HepG2 (cell line): ENCODE results near the gene WWC1. TPM values are rescaled to one million over a fixed set of nuclear protein-coding genes. Genes with fewer than 3 reads are reported as not detected.

Experiments used
- ARID4A ChIP-seq: sonication (generic); formaldehyde crosslinking; IDR thresholded peaks from 2 replicates; pipeline ENCODE4 v1.5.0; 2020; ENCODE audit warnings: mild to moderate bottlenecking, missing genetic modification reagents, borderline replicate concordance
- BCLAF1 ChIP-seq: fragments of 450-650 bp; IDR thresholded peaks from 2 replicates; pipeline ENCODE4 v1.6.1; 2017; ENCODE audit warnings: mild to moderate bottlenecking
- CSRNP2 ChIP-seq: sonication (generic); formaldehyde crosslinking; conservative IDR thresholded peaks from 2 replicates; pipeline ENCODE4 v1.8.0; 2022; ENCODE audit warnings: low read depth, missing genetic modification reagents
- HDAC1 ChIP-seq: sonication (generic); formaldehyde crosslinking; IDR thresholded peaks from 2 replicates; pipeline ENCODE4 v1.5.1; 2020; ENCODE audit warnings: mild to moderate bottlenecking, missing genetic modification reagents
- HNRNPLL ChIP-seq: fragments of 200-400 bp; formaldehyde crosslinking; IDR thresholded peaks from 2 replicates; pipeline ENCODE4 v1.6.1; 2017; ENCODE audit warnings: mild to moderate bottlenecking, low read depth, low read length; ENCODE audit not compliant: poor library complexity, severe bottlenecking
- HOXD1 ChIP-seq: sonication (generic); formaldehyde crosslinking; IDR thresholded peaks from 2 replicates; pipeline ENCODE4 v1.5.0; 2020; ENCODE audit warnings: missing genetic modification reagents
- KMT2A ChIP-seq: sonication (generic); formaldehyde crosslinking; IDR thresholded peaks from 2 replicates; pipeline ENCODE4 v1.4.0; 2020; ENCODE audit warnings: missing genetic modification reagents
- LCORL ChIP-seq, 2 experiments: fragments of 450-650 bp in 1 of 2; sonication (generic) in 1 of 2; formaldehyde crosslinking in 1 of 2; IDR thresholded peaks; 2 replicates each; pipeline versions ENCODE4 v1.5.0 to v1.6.1; 2017 to 2020; ENCODE audit warnings: antibody characterized with exemption in 1 of 2, missing genetic modification reagents in 1 of 2
- PATZ1 ChIP-seq: sonication (generic); formaldehyde crosslinking; IDR thresholded peaks from 2 replicates; pipeline ENCODE4 v1.4.0; 2020; ENCODE audit warnings: missing genetic modification reagents
- SAP130 ChIP-seq: IDR thresholded peaks from 2 replicates; pipeline ENCODE4 v1.6.1; 2016; ENCODE audit warnings: low read depth
- TARDBP ChIP-seq: sonication (generic); formaldehyde crosslinking; IDR thresholded peaks from 2 replicates; pipeline ENCODE4 v1.8.0; 2022; ENCODE audit warnings: mild to moderate bottlenecking, missing genetic modification reagents
- THRA ChIP-seq: sonication (generic); formaldehyde crosslinking; IDR thresholded peaks from 2 replicates; pipeline ENCODE4 v1.4.0; 2020; ENCODE audit warnings: missing genetic modification reagents, borderline replicate concordance
- ZBTB42 ChIP-seq: sonication (generic); formaldehyde crosslinking; IDR thresholded peaks from 2 replicates; pipeline ENCODE4 v1.5.0; 2020; ENCODE audit warnings: mild to moderate bottlenecking, missing genetic modification reagents
- ZNF670 ChIP-seq: sonication (generic); formaldehyde crosslinking; IDR thresholded peaks from 2 replicates; pipeline ENCODE4 v1.8.0; 2022; ENCODE audit warnings: mild to moderate bottlenecking, missing genetic modification reagents, borderline replicate concordance
- ZNF777 ChIP-seq: sonication (generic); formaldehyde crosslinking; IDR thresholded peaks from 2 replicates; pipeline ENCODE4 v1.4.0; 2020; ENCODE audit warnings: missing genetic modification reagents
- polyA plus RNA-seq, 8 experiments: library from polyadenylated mRNA; depleted of rRNA in 3 of 8; stranded (reverse) in 7 of 8; unstranded in 1 of 8; fragments of >200 nt; fragmentation: Illumina TruSeq in 4 of 8; extraction: Trizol in 4 of 8; gene quantifications; 2 replicates each; pipeline versions ENCODE4 v1.2.1 to v1.2.3, GENCODE V29; 2011 to 2016; ENCODE audit warnings: low read depth in 4 of 8, missing spikeins in 1 of 8, mixed read lengths in 1 of 8; ENCODE audit not compliant: insufficient read depth in 1 of 8
- total RNA-seq, 5 experiments: library from RNA; depleted of rRNA; stranded (reverse); fragments of >200 nt; fragmentation: Illumina TruSeq; extraction: Trizol; gene quantifications; 2 replicates each; pipeline ENCODE4 v1.2.3, GENCODE V29; 2016; ENCODE audit warnings: low read depth in 1 of 5

WWC1 gene
- total and polyA plus RNA-seq, 2 of the 13 experiments (the other 11 are each of a cell fraction or from before 2014, with no cell fraction given) = 8.3 to 17.9 TPM

GRCh38 chr5:168291964-168292785 lies 730 bp downstream of the WWC1 start (continued):
- TF ChIP-seq ZBTB42 (CRISPR knock-in tag) = no peak
- no peak for TF ChIP-seq BCLAF1
- TF ChIP-seq CSRNP2 (CRISPR knock-in tag) = no peak
- 0 out of 2 replicates have a peak, but pooled peaks have one; percentile 13 for TF ChIP-seq KMT2A (CRISPR knock-in tag)
- peak; percentile 4; the same call in 1 of the 2 replicates for TF ChIP-seq HDAC1 (CRISPR knock-in tag)
- peak; percentile 28 for TF ChIP-seq HNRNPLL
- TF ChIP-seq LCORL (IDR thresholded peaks at IDR 0.05) = no peak
- peak; percentile 44; the same call in 1 of the 2 replicates for TF ChIP-seq LCORL (CRISPR knock-in tag; IDR thresholded peaks at IDR 0.05)
- TF ChIP-seq ZNF777 (CRISPR knock-in tag) = peak; percentile 82
- TF ChIP-seq THRA (CRISPR knock-in tag) = 0 out of 2 replicates have a peak, but pooled peaks have one; percentile 26
- TF ChIP-seq HOXD1 (CRISPR knock-in tag) = 0 out of 2 replicates have a peak, but pooled peaks have one; percentile 34
- TF ChIP-seq ZNF670 (CRISPR knock-in tag) = no peak
- TF ChIP-seq PATZ1 (CRISPR knock-in tag) = peak; percentile 28
- TF ChIP-seq TARDBP = no peak
- peak; percentile 18; the same call in 1 of the 2 replicates for TF ChIP-seq ARID4A (CRISPR knock-in tag)
- TF ChIP-seq SAP130 (CRISPR knock-in tag) = 0 out of 2 replicates have a peak, but pooled peaks have one; percentile 23
